NK-92 treated with Interleukin-12 subunit alpha and Interleukin-12 subunit beta, amount 100 ng/mL, for 24 hours (cell line): ENCODE results near the gene BRINP3.
"Not testable (repeated sequence)": the region's sequence is repeated elsewhere in the genome, so short reads cannot be mapped to it uniquely, and the experiment has no call there.

ENCODE experiments used
- DNase-seq: peaks from one replicate; lab custom pipeline; 2025; lab: John Stamatoyannopoulos, UW

Gene BRINP3

GRCh38 chr1:190179817-190180216 lies 297.8 kb downstream of the BRINP3 start:
- DNase-seq, result no peak

DNA sequence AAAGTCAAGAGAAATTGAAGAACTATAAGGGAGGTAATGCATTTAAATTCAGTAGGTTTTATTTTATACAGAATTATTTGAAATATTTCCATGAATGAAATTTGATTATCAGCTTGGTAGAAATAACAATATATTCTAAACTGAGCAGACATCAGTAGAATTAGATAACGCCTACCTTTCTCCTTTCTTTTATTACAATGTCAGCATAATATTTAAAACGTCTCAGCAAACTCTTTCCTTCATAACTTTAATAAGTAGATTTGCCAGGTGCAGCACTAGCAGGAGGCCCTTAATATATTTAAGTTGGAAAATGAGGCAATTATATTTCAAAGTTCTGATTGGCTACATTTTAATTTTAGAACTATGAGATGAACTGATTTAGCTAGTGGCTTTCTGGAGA lies 298.8 kb downstream of the BRINP3 start:
- no peak for DNase-seq

- no peak for DNase-seq
Observed at GRCh38 chr1:190177555-190177954, 300.1 kb downstream of the BRINP3 start.

GRCh38 chr1:190176776-190177175 lies 300.9 kb downstream of the BRINP3 start:
- no peak for DNase-seq

GRCh38 chr1:190175320-190175719 lies 302.3 kb downstream of the BRINP3 start:
- DNase-seq, result no peak

- no peak for DNase-seq
Observed at GRCh38 chr1:190172651-190173430, 304.8 kb downstream of the BRINP3 start.

DNA sequence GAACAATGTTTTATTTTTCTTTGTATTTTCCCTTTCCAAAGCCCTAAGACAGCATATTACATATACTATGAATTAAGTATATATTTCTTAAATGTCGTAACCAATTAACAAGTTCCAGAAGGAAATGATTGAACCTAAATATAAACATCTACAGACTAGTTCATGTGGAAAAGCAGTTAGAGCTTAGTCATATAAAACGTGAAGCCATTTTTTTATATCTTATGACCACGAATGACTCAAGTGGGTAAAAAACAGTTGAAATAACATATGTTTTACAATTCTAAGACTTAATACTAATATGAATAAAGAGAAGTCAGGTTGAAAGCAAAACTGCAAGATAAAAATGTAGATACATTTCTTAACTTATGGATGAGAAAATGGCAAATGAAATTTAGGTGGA lies 307.3 kb downstream of the BRINP3 start:
- no peak for DNase-seq

DNA sequence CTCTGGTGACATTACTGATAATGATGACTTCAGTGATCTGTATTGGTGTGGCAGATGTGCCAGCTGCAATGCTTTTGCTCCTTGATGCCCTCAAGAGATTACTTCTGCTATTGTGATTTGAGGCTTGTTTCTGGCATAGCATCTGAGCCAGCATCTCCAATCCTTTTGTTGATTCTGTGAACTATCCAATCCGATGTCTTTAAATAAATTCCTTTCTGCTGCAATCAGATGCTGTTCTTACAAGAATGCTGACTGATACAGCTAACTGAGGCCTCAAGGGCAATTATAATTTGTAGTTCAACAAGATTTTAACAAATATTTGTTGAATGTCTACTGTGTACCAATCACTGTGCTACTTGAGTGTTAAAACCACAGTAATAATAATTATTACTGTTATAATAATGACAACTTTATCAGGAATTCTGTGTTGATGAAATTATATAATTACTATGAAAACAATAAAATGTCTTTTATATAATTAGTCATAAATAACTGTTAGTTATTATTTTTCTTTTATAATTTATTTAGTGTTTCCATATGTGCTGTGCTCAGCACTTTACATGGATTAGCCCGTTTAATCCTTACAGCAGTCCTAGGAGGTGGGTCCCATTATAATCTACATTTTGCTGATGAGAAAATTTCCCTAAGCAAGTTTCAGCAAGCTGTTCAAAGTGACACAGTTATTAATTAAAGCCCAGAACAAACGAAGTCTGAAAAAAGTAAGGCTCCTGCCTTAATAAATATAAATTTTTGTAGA lies 308.2 kb downstream of the BRINP3 start:
- DNase-seq, result no peak

GRCh38 chr1:190168893-190169280 lies 308.8 kb downstream of the BRINP3 start:
- DNase-seq, result no peak

GRCh38 chr1:190168116-190168892 lies 309.4 kb downstream of the BRINP3 start:
- no peak for DNase-seq

DNA sequence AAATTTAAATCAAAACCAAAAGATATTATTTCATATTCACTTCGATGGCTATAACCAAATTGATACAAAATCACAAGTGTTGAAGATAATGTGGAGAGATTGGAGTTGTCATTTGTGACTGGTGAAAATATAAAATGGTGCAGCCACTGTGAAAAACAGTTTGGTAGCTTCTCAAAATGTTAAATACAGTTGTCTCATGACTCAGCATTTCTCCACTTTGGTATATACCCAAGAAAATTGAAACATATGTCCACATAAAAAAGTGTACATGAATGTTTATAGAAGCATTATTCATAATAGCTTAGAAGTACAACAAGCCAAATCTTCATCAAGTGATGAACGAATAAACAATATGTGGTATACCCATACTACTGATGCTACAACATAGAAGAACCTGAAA lies 318.5 kb downstream of the BRINP3 start:
- DNase-seq, result no peak

GRCh38 chr1:190154744-190155143 lies 322.9 kb downstream of the BRINP3 start:
- DNase-seq, result no peak

DNA sequence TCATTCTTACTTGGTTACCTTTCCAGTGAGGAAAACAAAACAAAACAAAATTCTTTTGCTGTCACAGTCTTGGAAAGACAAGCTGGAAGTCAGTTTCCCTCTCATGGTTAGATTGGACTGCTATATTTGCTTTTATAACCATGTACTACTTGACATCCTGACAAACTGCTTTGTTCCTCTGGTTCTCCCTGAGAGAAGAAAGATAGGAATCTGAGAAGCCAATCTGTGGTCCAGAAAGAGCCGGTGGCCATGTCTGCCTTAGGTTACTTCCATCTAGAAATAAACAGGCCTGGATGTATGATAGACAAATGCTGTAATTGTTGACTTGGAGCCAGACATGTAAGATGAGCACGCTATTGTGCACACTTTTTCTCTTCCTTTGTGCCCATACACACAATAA lies 330.0 kb downstream of the BRINP3 start:
- DNase-seq, result no peak

DNA sequence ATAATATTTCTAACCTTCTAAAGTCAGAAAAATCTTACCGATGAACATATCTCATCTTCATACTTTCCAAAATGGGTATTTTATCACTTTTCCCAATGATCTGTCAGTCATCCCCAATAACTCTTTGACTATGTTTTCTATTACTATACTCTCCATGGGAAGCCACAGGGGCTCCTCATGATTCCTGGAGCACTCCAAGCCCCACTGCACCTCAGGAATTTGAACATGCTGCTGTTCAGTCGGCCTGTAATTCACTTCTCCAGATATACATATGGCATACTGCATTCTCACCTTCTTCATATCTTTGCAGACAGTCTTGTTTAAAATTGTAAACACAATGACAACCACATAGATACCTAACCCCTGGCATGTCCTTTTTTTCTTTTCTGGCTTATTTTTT lies 333.0 kb downstream of the BRINP3 start:
- DNase-seq, result no peak

DNA sequence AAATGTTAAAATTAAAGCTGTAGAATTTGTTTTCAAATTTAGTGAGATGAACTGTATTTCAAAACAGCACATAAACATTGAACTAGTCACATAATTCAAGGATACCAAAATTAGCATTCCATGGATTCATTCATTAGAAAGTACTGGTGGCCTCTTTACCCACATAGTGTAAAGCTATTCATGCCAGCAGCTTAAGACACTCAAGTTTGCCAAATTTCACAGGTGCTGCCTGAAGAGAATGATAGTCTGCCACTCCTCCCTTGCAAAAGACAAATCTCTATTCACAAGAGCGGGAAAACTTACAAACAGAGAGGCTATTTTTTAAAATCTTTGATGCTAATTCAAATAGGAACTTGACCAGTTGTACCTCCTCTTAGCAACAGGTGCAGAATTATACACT lies 337.0 kb downstream of the BRINP3 start:
- DNase-seq, result no peak

GRCh38 chr1:190138702-190139101 lies 339.0 kb downstream of the BRINP3 start:
- DNase-seq, result no peak

- DNase-seq, result no peak
Observed at GRCh38 chr1:190138266-190138665, 339.4 kb downstream of the BRINP3 start.

DNA sequence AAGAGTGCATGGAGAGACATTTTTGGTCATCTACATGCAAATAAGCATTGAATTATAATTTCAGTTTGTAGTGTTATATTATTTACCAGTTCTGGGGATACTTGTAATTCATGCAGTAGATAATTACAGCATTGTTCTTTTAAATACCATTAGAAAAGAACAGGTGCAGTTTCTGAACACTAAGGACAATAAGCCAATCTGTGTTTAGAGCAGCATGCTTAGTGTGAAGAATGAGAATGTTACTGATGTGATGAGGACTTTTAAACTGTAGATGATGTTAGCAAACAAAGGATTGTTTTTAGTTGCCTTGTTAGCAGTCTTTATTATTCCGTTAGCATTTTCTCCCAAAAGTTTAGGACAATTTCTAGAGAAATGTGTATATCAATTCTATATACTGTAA lies 348.3 kb downstream of the BRINP3 start:
- DNase-seq, result no peak

DNA sequence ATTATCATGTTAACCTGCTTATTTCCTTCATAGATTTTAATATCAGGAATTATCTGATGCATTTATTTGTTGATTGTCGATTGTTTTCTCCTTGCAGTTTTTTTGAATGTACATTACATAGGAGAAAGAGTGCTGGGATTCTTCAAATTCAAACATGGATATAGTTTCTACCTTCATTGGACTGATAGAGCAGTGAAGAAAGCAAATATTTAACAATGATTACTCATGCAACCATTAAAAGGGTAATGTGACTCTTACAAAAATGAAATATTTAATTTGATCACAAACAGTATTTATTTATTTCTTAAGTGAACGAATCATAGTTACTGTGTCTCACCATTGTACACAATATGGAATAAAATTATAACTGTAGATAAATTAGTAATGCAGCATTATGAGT lies 350.9 kb downstream of the BRINP3 start:
- no peak for DNase-seq

- DNase-seq, result no peak
Observed at GRCh38 chr1:190124068-190124467, 353.6 kb downstream of the BRINP3 start.

DNA sequence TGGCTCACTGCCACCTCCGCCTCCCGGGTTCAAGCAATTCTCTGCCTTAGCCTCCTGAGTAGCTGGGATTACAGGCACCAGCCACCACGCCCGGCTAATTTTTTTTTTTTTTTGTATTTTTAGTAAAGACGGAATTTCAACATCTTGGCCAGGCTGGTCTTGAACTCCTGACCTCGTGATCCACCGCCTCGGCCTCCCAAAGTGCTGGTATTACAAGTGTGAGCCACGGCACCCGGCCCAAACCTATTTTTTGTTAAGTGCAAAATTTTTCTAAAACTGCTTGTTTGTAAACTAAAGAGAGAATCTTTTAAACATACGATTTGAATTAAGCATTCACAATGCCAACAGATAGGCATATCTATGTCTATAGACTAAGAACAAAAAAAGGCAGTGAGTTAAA lies 357.1 kb downstream of the BRINP3 start:
- not testable (repeated sequence) for DNase-seq

DNA sequence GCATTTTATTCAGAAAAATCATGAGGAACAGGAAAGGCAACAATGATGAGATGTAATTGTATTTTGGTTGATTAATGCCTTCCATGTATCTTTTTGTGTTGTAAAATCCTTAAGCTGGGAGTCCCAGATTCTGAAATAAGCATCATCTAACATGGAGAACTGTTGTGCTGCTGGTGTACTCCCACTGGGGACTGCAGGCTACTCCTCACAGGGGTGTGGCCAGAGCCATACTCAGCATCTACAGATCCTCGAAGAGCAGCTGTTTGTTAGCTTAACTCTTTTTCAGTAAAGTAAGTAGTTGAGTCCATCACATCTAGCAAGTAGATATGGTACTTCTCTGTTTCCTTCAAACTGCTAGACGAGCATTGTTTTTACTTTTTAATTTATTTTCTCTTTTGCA lies 358.0 kb downstream of the BRINP3 start:
- no peak for DNase-seq

GRCh38 chr1:190116921-190117320 lies 360.7 kb downstream of the BRINP3 start:
- DNase-seq, result no peak
